LNCAP (cell line): ENCODE data around the gene ACER1.

ENCODE experiments used
- CTCF ChIP-seq: fragments of 450-650 bp; IDR thresholded peaks from 2 replicates; pipeline ENCODE4 v1.5.1; 2017; ENCODE audit warnings: mild to moderate bottlenecking

ACER1 gene

DNA sequence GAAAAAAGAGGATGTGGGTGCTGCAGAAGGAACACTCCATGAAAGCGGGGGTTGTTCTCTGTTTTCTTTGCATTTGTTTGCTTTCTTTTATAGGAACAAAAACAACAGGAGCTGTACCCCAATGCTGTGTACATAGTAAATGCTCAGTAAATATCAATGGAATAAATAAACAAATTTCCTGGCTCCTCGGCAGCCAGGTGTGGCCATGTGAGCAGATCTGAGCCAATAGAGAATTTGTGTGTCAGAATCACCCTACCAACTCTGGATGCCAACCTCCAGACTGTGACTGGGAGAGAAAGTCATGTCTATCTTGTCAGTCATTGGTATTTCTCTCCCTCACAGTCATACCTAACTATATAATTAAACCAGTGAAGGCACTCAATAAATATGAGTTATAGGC, 17.3 kb upstream of the ACER1 start:
- TF ChIP-seq CTCF: no peak

DNA sequence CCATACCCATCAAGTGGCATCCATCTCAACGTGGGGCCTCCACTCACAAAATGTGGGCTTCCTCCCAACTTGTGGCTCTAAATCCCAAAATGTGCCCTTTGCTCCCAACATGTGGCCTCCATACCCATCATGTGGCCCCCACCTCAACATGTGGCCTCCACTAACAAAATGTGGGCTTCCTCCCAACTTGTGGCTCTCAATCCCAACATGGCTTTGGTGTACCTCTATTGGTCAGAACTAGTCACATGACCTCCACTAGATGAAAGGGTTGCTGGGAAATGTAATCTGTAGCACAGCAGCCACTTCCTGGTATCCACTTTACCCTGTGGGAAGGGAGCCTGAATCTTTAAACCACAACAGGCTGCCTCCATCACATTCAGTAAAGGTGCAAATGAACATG, 10.1 kb upstream of the ACER1 start:
- TF ChIP-seq CTCF: no peak

GRCh38 chr19:6340493-6341201, 7.2 kb upstream of the ACER1 start:
- no peak for TF ChIP-seq CTCF

- no peak for TF ChIP-seq CTCF
Measured at GRCh38 chr19:6334490-6335285, 1.3 kb upstream of the ACER1 start.

GRCh38 chr19:6326815-6327214, 6.6 kb downstream of the ACER1 start:
- no peak for TF ChIP-seq CTCF

DNA sequence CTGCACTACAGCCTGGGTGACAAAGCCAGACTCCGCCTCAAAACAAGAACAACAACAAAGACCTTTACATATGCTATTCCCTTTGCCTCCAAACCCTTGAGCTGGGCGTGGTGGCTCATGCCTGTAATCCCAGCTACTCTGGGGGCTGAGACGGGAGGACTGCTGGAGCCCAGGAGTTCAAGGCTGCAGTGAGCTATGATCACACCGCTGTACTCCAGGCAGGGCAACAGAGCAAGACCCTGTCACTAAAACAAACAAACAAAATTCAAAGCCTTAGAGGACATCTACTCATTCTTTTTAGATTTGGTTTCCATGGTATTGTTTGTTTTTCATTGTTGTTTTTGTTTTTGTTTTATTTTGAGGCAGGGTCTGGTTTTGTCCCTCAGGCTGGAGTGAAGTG, 7.8 kb downstream of the ACER1 start:
- no peak for TF ChIP-seq CTCF

GRCh38 chr19:6324757-6325156, 8.7 kb downstream of the ACER1 start:
- no peak for TF ChIP-seq CTCF
